Subcutaneous adipose tissue (tissue), 4 donors: ENCODE results near the gene STK17B. TPM values are rescaled to one million over a fixed set of nuclear protein-coding genes. Genes with fewer than 3 reads are reported as not detected.

Experiments used
- CTCF ChIP-seq: fragments of 450-650 bp; IDR thresholded peaks from one replicate; pipeline ENCODE4 v1.5.1; 2016; ENCODE audit warnings: low read depth, mild to moderate bottlenecking, control low read depth, antibody characterized with exemption, moderate library complexity
- total RNA-seq, 4 donors: library from RNA; depleted of rRNA; stranded (reverse); fragments of >200 nt; gene quantifications; one replicate each; pipeline ENCODE4 v1.1.0, GENCODE V29; 2016

STK17B gene
- total RNA-seq, 4 donors from 2014 or later = 49.0 to 109 (median 102) TPM

GRCh38 chr2:196113061-196113974, 58.1 kb downstream of the STK17B start:
- TF ChIP-seq CTCF = no peak

GRCh38 chr2:196112418-196113034, 58.9 kb downstream of the STK17B start:
- TF ChIP-seq CTCF = no peak

GRCh38 chr2:196108604-196109003, 62.8 kb downstream of the STK17B start:
- TF ChIP-seq CTCF = no peak

DNA sequence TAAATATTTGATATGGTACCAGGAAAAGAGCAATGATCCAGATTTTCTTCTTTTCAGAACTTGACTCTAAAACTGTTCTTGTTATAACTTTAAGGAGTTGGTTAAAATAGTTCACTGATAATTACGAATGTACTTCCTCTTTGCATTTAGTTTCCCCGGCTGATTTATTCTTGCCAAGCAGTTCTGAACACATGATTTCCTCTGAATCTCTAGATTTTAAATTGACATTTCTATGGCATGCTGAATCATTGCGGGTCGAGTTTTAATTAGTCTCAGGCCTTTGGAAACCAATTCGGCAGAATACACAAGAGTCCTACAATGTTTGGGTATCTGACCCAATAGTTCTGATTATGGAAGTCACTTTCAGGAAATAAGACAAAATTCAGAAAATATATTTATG, 65.4 kb downstream of the STK17B start:
- TF ChIP-seq CTCF = no peak

GRCh38 chr2:196104066-196104465, 67.3 kb downstream of the STK17B start:
- no peak for TF ChIP-seq CTCF

DNA sequence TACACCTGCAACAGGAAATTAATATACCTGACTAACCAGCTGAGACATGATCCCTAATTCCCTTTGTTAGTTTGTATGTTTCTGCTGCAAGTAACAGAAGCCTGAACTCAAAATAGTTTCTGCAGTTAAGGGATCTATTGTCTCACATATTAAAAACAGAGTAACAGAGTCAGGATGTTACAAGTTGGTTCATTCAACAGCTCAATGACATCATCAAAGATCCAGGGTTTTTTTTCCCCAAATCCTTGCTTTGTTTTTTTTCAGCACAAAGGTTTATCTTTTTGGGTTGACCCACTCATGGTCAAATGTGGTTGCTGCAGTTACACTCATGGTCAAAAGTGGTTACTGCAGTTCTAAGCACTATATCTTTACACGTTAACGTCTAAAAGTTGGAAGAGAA, 67.8 kb downstream of the STK17B start:
- TF ChIP-seq CTCF = no peak

GRCh38 chr2:196101325-196101991, 69.9 kb downstream of the STK17B start:
- no peak for TF ChIP-seq CTCF
